Measurements from ENCODE around the gene SLCO2B1.

SLCO2B1 gene

DNA sequence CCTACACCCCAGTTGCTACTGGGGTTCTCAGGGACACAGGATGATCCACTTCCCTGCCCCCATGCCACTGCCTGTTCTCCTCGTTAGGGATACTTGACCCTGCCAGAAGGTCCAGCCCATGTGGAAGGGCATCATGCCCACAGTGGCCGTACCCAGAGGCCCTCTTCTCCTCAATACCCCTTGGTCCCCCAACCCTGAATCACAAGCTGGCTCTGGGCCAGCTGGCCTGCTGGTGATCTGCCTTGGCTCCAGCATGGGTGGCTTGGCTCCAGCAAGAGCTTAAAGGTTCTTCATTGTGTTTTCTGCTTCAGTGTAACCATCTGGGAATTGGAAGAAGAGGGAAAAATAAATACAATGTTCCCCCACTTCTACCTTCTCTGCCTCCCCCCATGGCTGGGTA, 78.6 kb downstream of the SLCO2B1 start:
- DNase-seq, result no peak

DNA sequence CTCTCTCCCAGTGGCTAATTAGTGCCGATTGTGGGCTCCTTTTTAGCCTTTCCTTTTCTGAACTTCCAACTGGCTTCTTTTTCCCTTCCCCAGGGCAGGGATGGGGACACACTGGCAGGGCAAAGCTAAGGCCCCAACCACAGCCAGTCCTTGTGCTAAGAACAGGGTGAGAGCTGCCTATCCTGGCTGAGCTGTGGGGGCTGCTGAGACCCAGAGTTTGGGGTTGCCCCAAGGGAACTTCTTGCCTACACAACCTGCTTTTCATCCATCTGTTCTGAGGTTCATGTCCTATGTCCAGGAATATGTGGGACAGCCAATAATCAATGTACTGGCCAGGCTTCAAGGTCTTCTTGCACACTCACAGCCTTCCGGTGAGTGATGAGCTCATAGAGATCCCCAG, 79.7 kb downstream of the SLCO2B1 start:
- DNase-seq, result no peak

DNA sequence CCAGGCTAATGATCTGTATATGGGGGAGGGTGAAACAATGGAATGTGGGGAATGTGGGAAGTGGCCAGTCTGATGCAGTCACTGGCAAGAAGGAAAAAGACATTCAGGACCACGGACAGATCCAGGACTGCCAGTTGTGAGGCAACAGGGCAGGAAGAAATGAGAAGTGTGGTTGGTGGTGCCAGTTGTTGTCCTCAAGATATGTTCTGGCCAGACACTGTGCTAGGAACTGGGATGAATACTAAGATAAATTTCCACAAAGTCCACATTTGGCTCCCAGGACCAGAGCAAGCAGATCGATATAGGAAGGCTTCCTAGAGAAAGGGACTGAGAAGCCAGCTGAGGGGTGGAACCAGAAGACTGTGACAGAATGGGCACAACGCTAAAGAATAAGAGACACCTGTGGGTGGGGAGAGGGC, 82.9 kb downstream of the SLCO2B1 start:
- DNase-seq, result peak; percentile 59

DNA sequence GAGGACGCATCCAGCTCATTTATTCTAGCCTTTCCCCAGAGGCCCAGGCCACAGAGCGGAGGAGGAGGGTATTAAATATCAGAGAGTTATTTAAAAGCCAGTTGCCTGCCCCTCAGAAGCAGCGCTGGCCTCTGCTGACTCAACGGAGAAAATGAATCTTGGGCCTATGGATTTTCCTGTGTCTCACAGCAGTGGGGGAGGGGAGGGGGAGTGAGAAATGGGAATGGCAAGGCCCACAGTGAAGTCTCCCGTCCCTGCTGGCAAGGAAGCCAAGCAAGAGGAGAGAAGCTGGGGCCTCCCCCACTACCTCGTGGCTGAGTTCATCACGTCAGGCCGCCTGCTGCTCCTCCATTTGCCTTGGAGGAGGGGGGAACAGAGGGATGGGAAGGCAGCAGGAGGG, 85.2 kb downstream of the SLCO2B1 start:
- DNase-seq, result no peak

DNA sequence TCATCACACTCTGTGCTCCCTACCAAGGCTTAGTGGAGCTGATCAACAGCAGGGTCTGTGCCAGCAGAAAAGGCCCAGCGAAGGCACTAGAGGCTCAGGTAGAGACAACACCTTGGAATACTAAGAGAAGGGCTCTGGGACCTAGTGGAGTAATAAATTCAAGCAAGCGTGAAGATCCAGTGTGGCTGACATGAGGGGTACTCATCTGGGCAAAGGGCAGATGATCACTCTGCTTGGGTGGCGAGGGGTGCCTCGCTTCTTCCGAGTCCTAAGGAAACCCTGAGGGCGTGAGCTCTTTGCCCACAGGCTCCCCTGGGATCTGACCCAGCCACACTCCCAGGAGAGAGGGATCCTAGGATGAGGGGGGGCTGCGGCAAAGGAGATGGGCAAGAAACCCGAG, 86.1 kb downstream of the SLCO2B1 start:
- no peak for DNase-seq

DNA sequence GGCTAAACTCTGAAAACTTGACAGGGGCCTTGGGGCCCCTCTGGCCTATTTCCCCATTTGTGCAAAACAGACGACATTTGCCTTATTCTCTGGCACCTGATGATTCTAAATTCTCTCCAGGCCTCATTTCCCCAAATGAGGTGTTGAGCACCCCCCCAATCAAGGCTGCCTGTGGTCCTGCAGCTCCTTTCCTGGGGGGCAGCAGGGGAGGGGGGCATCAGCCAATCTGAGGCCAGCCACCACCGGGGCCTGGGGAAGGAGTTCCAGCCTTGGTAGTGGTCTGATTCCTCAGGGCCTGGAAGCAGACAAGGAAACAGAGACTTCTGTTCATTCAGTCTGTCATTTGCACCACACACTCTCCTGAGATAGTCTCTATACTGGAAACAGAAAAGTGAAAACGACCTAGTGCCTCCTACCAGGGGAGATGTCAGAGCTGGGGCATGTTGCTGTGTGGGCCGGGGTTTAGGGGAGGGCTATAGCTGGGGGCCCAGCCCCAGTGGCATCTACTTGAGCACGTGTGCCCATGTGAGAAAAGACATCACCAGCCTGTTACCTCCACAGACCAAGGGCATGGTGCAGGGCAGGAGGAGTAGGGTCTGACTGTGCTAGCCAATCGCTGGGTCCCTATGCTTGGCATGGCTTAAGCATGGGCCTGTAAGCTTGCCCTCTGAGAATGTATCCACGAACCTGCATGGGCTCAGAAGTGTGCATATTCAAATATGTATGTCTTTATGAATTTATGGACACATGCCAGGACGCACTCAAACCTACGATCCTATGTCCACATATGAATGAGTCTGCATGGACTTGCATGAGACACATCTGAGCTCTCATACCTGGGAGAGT, 87.9 kb downstream of the SLCO2B1 start:
- DNase-seq, result no peak

DNA sequence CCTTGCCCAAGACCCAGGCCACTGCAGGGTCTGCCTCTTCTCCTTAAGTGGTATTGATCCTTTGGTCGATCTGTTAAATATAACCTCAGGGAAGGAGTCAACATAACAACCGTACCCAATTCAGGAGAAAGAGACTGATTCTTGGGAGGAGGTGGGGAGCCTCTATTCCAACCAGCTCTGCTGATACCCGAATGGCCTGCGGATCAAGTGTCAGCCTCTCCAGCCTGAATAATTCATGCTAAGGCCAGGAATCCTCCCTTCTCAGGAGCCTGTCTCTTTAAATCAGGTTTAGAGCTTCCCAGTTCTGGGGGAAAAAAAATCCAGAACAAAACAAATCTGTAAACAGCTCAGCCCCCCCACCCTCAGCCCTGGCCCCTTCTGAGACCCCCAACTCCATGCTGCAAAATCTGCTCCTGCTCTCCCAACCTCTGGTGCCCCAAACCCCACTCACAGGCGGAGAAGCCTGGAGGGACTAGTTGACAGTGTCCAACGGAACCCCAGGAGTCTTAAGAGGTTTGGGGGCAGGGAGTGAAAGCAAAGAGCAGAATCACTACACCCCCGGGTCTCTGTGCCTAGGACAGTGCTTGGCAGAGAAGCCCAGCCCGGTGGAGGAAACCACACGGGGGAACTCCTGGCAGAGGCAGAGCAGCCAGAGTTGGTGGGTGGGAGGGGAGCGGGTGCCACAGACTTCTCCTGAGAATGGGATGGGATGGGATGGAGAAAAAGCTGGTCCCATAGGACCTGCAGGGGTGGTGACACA, 88.8 kb downstream of the SLCO2B1 start:
- no peak for DNase-seq

DNA sequence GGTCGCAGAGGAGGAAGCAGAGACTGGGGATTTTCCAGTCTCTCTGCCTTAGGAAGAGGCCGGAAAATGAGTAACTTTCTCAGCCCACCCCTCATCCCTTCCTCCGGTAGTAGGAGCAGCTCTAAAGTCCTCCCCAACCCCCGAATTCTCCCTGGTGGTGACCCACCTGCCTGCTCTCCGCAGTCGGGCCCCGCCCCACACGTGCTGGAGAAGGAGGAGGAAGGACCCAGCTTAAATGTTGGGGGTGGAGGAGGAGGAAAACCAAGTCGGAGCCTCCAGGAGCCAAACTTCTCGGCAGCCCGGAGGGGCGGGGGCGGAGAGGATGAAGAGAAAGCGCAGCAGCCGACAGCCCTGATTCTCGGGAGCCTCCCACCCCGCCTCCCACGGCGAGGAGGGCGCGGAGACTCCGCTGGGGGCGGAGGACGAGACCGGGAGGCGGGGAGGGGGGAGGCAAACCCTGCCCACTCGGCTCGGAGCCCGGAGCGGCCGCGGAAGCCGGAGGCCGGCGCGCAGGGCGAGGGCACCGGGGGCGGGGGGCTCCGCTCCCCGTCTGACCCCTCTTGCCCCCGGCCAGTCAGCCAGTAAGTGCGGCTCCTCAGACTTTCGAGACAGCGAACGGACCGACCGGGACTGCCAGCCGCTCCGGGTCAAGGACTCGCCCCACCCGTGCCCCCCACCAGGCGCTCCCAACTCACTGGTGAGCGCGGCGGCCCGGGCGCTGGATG, 89.6 kb downstream of the SLCO2B1 start, which contains the start of gene TPBGL:
TPBGL (plus strand) TSS at position 464 of the 725 bp plus-strand sequence. CDS start 276 bp downstream, outside the sequence.
- DNase-seq, result peak; percentile 15

DNA sequence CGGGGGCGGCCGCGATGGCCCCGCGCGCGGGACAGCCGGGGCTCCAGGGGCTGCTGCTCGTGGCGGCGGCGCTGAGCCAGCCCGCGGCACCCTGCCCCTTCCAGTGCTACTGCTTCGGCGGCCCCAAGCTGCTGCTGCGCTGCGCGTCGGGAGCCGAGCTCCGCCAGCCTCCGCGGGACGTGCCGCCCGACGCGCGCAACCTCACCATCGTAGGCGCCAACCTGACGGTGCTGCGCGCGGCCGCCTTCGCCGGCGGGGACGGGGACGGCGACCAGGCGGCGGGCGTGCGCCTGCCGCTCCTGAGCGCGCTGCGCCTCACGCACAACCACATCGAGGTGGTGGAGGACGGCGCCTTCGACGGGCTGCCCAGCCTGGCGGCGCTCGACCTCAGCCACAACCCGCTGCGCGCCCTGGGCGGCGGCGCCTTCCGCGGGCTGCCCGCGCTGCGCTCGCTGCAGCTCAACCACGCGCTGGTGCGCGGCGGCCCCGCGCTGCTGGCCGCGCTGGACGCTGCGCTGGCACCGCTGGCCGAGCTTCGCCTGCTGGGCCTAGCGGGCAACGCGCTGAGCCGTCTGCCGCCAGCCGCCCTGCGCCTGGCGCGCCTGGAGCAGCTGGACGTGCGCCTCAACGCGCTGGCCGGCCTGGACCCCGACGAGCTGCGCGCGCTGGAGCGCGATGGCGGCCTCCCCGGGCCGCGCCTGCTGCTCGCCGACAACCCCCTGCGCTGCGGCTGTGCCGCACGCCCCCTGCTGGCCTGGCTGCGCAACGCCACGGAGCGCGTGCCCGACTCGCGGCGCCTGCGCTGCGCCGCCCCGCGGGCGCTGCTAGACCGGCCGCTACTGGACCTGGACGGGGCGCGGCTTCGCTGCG, 90.4 kb downstream of the SLCO2B1 start:
- peak; percentile 86 for DNase-seq

DNA sequence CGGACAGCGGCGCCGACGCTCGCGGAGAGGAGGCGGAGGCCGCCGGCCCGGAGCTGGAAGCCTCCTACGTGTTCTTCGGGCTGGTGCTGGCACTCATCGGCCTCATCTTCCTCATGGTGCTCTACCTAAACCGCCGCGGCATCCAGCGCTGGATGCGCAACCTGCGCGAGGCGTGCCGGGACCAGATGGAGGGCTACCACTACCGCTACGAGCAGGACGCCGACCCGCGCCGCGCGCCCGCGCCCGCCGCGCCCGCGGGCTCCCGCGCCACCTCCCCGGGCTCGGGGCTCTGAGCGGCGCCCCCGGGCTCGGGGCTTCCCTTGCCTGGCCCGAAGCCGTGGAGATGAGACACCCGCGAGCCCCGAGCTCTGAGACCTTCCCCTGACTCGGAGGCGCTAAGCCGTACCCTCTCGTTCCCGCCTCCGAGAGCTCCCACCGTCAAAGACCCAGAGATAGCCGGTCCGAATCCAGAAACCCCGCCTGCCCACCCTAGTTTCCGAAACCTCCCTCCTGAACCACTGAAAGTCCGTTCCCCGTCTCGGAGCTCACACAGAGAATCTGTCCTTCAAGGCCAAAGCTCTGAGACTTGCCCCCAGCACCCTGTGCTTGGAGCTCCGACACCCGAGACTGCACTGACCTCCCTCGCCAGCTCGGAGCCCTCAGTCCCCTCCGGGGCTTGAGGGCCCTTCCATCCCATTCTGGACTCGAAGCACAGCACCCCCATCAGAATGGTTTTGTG, 91.2 kb downstream of the SLCO2B1 start:
- DNase-seq, result no peak

DNA sequence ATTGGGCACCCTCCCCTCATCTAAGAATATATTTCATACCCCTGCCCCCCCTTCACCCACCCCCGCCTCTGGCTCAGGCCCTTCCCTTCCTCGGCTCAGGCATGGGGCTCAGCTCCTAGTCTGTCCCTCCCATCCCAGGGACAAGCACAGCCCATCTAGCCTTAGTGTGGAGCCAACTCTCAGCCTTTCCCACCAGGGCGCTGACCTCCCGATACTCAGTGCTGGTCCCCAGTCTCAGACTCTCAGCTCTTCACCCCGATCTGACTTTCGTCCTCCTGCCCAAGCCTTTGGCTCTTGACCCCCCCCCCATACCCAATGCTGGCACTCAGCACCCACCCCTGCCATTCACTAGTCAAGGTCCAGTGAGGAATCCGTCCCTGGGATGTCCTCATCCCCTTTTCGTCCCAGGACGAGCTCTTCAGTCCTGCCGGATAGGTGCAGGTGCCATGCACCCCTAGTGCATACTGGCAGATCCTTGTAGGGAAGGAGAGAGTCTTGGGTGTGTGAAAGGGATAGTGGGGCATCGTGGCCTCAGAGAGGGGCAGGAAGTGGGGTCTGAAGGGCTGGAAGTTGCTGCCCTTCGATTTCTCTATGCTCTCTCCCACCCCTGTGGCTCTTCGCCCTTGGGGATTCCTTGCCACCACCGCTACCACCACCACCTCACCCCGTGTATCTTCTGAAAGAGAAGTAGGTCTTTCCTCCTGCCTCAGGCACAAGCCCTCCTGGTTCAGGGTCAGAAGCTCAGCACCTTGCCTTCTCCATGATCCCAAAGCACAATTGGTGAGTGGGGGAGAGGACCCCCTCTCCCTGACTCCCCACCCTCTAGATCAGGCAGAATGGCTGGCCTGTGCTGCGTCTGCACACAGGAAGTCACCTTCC, 92.1 kb downstream of the SLCO2B1 start:
- no peak for DNase-seq

DNA sequence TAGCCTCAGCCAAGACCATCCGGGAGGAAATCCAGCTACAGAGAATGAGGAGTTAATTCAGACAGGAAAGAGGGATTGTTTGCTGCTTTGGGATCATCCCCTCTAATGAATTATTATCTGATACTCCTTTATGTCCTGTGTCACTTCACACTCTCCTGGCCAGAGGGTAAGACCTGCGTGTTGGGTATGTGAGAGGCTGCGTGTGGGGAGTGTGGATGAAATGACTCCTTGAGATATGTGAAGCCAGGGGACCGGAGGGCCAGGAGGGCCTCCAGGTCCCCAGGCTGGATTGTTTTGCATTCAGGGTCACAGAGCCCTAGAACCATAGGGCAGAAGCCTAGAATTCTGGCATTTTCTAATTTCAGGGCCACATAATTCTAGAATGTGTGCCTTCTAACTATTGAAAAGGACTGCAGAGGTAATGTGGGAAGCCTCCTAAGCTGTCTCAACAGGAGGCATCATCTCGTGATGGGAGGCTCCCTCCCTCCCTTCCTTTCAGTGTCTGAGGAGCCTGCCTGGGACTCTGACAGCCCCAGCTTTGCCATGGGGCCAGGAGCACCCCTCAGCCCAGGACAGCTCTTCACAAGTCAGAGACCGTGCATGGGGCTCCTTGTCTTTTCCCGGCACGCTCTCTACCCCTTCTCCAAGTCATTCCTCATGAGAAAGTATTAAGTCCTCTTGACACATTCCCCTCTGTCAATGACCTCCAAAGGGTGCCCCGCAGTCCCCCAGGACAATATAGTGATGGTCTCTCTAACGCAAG, 93.3 kb downstream of the SLCO2B1 start:
- no peak for DNase-seq

DNA sequence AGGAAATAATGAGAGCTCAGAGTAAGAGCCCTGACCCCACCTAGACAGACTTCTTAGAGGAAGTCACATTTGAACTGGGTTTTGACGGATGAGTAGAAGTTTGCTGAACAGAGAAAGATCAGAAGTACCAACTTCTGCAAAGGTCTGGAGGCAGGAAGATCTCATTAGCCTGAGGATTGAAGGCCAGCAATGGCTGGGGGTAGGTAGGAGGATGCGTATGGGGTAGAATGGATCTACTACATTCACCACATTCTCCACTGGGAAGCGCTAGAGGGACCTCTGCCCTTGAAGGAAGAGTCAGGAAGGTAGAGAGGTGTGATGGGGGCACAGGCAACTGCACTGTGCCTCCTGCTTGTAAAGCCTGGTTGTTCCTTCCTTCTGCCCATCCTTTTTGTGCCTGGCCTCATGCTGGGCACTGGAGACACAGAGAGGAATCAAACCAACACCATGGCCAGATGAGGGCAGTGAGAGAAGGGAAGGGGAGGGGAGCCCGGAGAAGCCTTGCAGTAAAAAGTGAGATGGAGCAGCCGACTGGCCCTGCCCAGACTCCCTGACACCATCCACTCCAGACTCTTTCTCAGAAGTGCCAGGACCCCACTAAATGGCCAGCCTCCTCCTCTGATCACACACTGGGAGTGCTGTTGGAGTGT, 94.6 kb downstream of the SLCO2B1 start:
- DNase-seq, result no peak

DNA sequence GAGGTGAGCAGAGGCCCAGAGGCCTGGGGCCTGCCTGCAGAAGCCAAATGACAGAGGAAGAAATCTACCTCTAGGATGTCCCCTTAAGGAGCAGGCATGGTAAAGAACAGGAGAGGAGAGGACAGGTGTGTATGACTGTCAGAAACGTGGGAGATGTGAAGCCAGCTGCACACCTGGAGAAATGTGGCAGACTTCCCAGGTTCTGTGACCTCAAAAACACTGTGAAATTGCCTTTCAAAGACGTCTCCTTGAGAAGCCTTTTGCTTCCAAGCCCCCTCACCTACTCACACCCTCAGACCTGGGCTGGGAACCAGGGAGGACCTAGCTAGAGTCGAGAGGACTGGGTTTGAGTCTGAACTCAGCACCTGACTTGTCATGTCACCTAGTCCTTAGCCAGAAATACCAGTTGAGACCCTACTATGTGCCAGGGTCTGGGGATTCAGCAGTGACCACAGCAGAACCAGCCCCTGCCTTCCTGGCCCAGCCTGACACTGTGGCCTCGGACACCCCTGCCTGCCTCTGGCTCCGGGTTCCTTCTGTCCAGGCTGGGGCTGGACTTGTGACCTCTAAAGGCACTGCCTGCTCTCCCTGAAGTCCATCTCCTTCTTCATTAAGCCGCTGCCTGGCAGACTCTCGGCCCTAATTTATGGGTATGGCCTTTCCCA, 95.2 kb downstream of the SLCO2B1 start:
- no peak for DNase-seq

DNA sequence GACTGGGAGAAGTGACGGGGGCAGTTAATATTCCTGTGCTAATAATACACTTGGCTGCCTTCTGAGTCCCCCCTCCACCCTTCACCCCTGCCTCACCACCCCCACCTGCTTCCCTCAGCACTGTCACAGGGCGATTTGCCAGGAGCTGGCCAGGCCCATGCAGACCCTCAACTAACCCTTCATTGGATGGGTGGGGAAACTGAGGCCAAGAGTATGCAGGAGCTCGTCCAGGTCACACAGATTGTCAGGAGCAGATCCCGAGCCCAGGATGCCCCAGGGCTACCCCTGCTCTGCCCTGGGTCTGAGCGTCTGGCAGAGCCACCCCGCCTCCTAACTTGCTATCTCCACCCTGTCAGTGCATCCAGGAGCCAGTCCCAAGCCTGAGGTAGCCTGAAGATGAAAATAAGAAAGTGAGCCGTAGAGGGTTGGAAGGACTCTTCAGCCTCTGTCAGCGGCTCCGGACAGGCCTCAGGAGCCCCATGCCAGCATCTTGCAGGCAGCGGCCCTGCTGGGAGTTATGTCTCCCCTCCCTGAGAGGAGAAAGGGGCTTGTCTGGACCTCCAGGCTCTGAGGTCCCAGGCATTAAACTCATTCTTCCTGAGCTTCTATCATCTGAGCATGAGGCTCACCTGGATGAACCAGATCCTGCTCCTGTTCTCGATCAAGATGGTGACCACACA, 95.9 kb downstream of the SLCO2B1 start:
- no peak for DNase-seq

DNA sequence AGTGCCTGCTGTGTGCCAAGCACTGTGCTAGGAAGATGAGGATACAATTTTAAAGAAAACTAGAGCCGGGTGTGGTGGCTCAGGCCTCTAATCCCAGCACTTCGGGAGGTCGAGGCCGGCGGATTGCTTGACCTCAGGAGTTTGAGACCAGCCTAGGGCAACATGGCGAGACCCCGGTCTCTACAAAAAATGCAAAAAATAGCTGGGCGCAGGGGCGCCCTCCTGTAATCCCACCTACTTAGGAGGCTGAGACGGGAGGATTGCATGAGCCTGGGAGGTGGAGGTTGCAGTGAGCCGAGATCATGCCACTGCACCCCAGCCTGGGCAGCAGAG, 98.0 kb downstream of the SLCO2B1 start:
- no peak for DNase-seq

DNA sequence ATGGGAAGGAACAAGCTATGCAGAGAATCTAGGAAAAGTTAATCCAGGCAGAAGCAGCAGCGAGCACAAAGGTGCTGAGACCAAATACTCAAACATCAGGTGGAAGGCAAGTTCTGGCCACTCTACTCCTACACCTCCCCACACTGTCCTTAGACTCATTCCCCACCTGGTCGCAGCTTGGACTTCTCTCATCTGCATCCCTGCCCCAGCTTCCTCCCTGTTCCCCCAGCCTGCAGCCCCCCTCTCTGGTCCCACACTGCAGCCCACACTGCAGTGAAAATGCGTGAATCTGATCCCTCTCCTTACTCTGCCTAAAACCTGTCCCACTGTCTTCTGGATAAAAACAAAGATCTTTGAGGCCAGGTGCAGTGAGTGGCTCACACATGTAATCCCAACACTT, 98.8 kb downstream of the SLCO2B1 start:
- DNase-seq, result no peak

DNA sequence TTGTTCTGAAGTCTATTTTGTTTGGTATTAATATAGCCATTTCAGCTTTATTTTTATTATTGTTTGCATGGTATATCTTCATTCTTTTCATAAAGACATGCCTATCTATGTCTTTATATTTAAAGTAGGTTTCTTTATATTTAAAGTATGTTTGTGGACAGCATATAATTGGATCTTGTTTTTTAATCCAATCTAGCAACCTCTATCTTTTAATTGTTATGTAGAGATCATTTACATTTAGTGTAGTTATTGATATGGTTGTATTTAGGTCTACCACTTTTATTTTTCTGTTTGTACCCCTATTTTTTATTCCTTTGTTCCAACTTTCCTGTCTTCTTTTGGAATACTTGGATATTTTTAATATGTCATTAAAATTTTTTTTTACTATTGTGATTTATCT, 103.4 kb downstream of the SLCO2B1 start:
- DNase-seq, result no peak

Data from EL (cell line).